ENCODE results near the gene MIAT.

DNA sequence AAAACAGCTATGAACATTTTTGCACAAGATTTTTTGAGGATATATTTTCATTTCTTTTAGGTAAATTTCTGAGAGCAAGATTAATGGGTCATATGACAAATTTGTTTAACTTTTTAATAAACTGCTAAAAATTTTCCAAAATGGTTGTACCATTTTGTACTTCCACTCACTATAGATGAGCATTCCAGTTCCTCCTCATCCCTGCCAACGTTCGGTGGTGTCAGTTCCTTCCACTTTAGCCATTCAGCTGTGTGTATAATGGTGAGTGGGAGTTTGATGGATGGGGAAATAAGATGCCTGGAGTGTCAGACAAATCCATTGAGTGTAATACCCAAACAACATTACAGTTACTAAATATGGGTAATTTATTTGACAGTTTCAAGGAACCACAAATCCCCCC is 49.7 kb downstream of the MIAT start:
- no peak for TF ChIP-seq POLR2A (IDR thresholded peaks at IDR 0.05)
- TF ChIP-seq, protein P1, sequence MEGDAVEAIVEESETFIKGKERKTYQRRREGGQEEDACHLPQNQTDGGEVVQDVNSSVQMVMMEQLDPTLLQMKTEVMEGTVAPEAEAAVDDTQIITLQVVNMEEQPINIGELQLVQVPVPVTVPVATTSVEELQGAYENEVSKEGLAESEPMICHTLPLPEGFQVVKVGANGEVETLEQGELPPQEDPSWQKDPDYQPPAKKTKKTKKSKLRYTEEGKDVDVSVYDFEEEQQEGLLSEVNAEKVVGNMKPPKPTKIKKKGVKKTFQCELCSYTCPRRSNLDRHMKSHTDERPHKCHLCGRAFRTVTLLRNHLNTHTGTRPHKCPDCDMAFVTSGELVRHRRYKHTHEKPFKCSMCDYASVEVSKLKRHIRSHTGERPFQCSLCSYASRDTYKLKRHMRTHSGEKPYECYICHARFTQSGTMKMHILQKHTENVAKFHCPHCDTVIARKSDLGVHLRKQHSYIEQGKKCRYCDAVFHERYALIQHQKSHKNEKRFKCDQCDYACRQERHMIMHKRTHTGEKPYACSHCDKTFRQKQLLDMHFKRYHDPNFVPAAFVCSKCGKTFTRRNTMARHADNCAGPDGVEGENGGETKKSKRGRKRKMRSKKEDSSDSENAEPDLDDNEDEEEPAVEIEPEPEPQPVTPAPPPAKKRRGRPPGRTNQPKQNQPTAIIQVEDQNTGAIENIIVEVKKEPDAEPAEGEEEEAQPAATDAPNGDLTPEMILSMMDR (IDR thresholded peaks at IDR 0.05), result no peak
- TF ChIP-seq EP300 (IDR thresholded peaks at IDR 0.05), result no peak

Data from gastroesophageal sphincter (tissue), 3 donors.